H1 (cell line): ENCODE data around the gene PAQR4. TPM values are rescaled to one million over a fixed set of nuclear protein-coding genes. Genes with fewer than 3 reads are reported as not detected.

Experiments
- CTCF ChIA-PET: fragments of 300-600 bp; sonication (Branson Sonifier 250); formaldehyde crosslinking; loops from one replicate; lab custom pipeline; 2021; ENCODE audit not compliant: partially characterized antibody; lab: Charles Lee
- POLR2A ChIA-PET: fragments of 300-600 bp; sonication (Branson Sonifier 250); formaldehyde crosslinking; loops from one replicate; lab custom pipeline; 2021; ENCODE audit warnings: inconsistent platforms; ENCODE audit not compliant: partially characterized antibody; lab: Charles Lee
- DNase-seq, 2 experiments: peaks; one replicate each; pipeline versions ENCODE4 v3.0.0 to v3.0.0-alpha.2; 2010 to 2022; ENCODE audit warnings: low spot score in 2 of 2, low read depth in 1 of 2, mixed read lengths in 1 of 2
- FAIRE-seq: peaks from 2 replicates; lab custom pipeline; 2011; peaks lifted over from hg19 to GRCh38; lab: Jason Lieb, UNC
- H2AFZ ChIP-seq: 2 replicates; pipeline ENCODE4 v1.8.1; 2012; ENCODE audit warnings: low read length, inconsistent platforms
- H2AK5ac ChIP-seq: 2 replicates; pipeline ENCODE4 v1.6.1; 2013; ENCODE audit warnings: low read depth, low read length
- H2BK120ac ChIP-seq: replicated peaks from 2 replicates; pipeline ENCODE3; 2013; ENCODE audit warnings: low read depth, low read length, inconsistent platforms
- H2BK12ac ChIP-seq: 2 replicates; pipeline ENCODE4 v1.6.1; 2013; ENCODE audit warnings: low read depth, low read length
- H2BK15ac ChIP-seq: 2 replicates; pipeline ENCODE4 v1.6.1; 2013; ENCODE audit warnings: low read length
- H2BK20ac ChIP-seq: 2 replicates; pipeline ENCODE4 v1.6.1; 2013; ENCODE audit warnings: low read length
- H2BK5ac ChIP-seq: 2 replicates; pipeline ENCODE4 v1.6.1; 2013; ENCODE audit warnings: low read depth, low read length
- H3K14ac ChIP-seq: 2 replicates; pipeline ENCODE4 v1.6.1; 2013; ENCODE audit warnings: inconsistent platforms; ENCODE audit not compliant: insufficient read length
- H3K18ac ChIP-seq: 2 replicates; pipeline ENCODE4 v1.6.1; 2013; ENCODE audit warnings: low read length; ENCODE audit errors: extremely low read depth
- H3K23ac ChIP-seq: 2 replicates; pipeline ENCODE4 v1.6.1; 2013; ENCODE audit warnings: inconsistent platforms; ENCODE audit not compliant: insufficient read length
- H3K23me2 ChIP-seq: 2 replicates; pipeline ENCODE4 v1.6.1; 2013; ENCODE audit warnings: low read depth, low read length
- H3K27ac ChIP-seq: 2 replicates; pipeline ENCODE4 v1.6.1; 2011; ENCODE audit warnings: low read depth, low read length, inconsistent platforms
- H3K27me3 ChIP-seq, 4 experiments: replicated peaks in 1 of 4; 1 replicate in 1 of 4; 2 replicates in 3 of 4; pipeline versions ENCODE4 v1.6.1 to v1.8.1; 2011 to 2013; ENCODE audit warnings: low read length in 3 of 4, mild to moderate bottlenecking in 3 of 4, inconsistent platforms in 2 of 4, mixed read lengths in 2 of 4, moderate library complexity in 1 of 4; ENCODE audit not compliant: control insufficient read depth in 3 of 4, insufficient read depth in 3 of 4; ENCODE audit errors: extremely low read depth in 1 of 4
- H3K36me3 ChIP-seq, 4 experiments: 2 replicates each; pipeline versions ENCODE4 v1.6.1 to v1.8.1; 2011 to 2013; ENCODE audit warnings: mild to moderate bottlenecking in 4 of 4, low read length in 3 of 4, moderate library complexity in 2 of 4, control low read depth in 1 of 4, inconsistent platforms in 1 of 4; ENCODE audit not compliant: insufficient read depth in 4 of 4, control insufficient read depth in 2 of 4
- H3K4ac ChIP-seq: replicated peaks from 2 replicates; pipeline ENCODE3; 2013; ENCODE audit warnings: low read length, low read depth, mixed read lengths, inconsistent platforms; ENCODE audit not compliant: insufficient read length
- H3K4me1 ChIP-seq, 4 experiments: replicated peaks in 1 of 4; 1 replicate in 1 of 4; 2 replicates in 3 of 4; pipeline versions ENCODE4 v1.6.1 to v1.8.1; 2011 to 2013; ENCODE audit warnings: low read length in 3 of 4, inconsistent platforms in 2 of 4, mixed read lengths in 1 of 4; ENCODE audit not compliant: insufficient read depth in 4 of 4, control insufficient read depth in 3 of 4
- H3K4me2 ChIP-seq, 2 experiments: 2 replicates each; pipeline versions ENCODE4 v1.6.1 to v1.8.1; 2011 to 2013; ENCODE audit warnings: low read depth in 2 of 2, low read length in 2 of 2, control low read depth in 1 of 2, inconsistent platforms in 1 of 2, mild to moderate bottlenecking in 1 of 2; ENCODE audit not compliant: insufficient read depth in 1 of 2
- H3K4me3 ChIP-seq, 4 experiments: fragments of 200-600, 300-600 bp in 1 of 4; sonication (generic), shearing (Covaris generic), sonication (Bioruptor Twin) in 1 of 4; 2 replicates each; pipeline versions ENCODE4 v1.5.1 to v1.8.1; 2011 to 2016; ENCODE audit warnings: low read length in 4 of 4, low read depth in 3 of 4, control low read depth in 2 of 4, inconsistent platforms in 2 of 4, mild to moderate bottlenecking in 2 of 4, mixed read lengths in 1 of 4, moderate library complexity in 1 of 4; ENCODE audit not compliant: insufficient read depth in 2 of 4; ENCODE audit errors: extremely low read depth in 1 of 4
- H3K56ac ChIP-seq: replicated peaks from 2 replicates; pipeline ENCODE3; 2013; ENCODE audit warnings: low read depth, mild to moderate bottlenecking, mixed read lengths, low read length, inconsistent platforms; ENCODE audit not compliant: insufficient read length
- H3K79me1 ChIP-seq: 2 replicates; pipeline ENCODE4 v1.6.1; 2013; ENCODE audit warnings: low read depth, low read length, control low read depth
- H3K79me2 ChIP-seq, 2 experiments: 2 replicates each; pipeline versions ENCODE4 v1.6.1 to v1.8.1; 2012 to 2013; ENCODE audit warnings: low read length in 2 of 2, mild to moderate bottlenecking in 2 of 2, inconsistent platforms in 1 of 2; ENCODE audit not compliant: insufficient read depth in 2 of 2, control insufficient read depth in 1 of 2
- H3K9ac ChIP-seq, 4 experiments: replicated peaks in 1 of 4; 1 replicate in 1 of 4; 2 replicates in 3 of 4; pipeline versions ENCODE4 v1.6.1 to v1.8.1; 2011 to 2013; ENCODE audit warnings: low read depth in 3 of 4, low read length in 3 of 4, control low read depth in 2 of 4, mild to moderate bottlenecking in 2 of 4, moderate library complexity in 2 of 4, inconsistent platforms in 1 of 4; ENCODE audit errors: extremely low read depth in 1 of 4
- H3K9me3 ChIP-seq, 2 experiments: 2 replicates each; pipeline versions ENCODE4 v1.6.1 to v1.8.1; 2012 to 2013; ENCODE audit warnings: mild to moderate bottlenecking in 2 of 2, moderate library complexity in 2 of 2, control low read depth in 1 of 2, inconsistent platforms in 1 of 2, low read depth in 1 of 2, low read length in 1 of 2, mixed read lengths in 1 of 2; ENCODE audit not compliant: insufficient read depth in 2 of 2
- H4K20me1 ChIP-seq, 2 experiments: replicated peaks in 1 of 2; 2 replicates each; pipeline versions ENCODE3 to v1.8.1; 2011 to 2013; ENCODE audit warnings: inconsistent platforms in 2 of 2, low read length in 2 of 2, mild to moderate bottlenecking in 1 of 2; ENCODE audit not compliant: insufficient read depth in 2 of 2, control insufficient read depth in 1 of 2
- H4K5ac ChIP-seq: 2 replicates; pipeline ENCODE4 v1.6.1; 2013; ENCODE audit warnings: low read length, low read depth, mixed read lengths, inconsistent platforms; ENCODE audit not compliant: insufficient read length
- H4K8ac ChIP-seq: 2 replicates; pipeline ENCODE4 v1.8.0; 2013; ENCODE audit warnings: mild to moderate bottlenecking, moderate library complexity, low read length, inconsistent platforms; ENCODE audit not compliant: insufficient read depth; ENCODE audit errors: extremely low read depth
- H4K91ac ChIP-seq: replicated peaks from 2 replicates; pipeline ENCODE3; 2013; ENCODE audit warnings: low read length, mixed read lengths, inconsistent platforms; ENCODE audit not compliant: insufficient read length
- CTCF ChIP-seq, 3 experiments: IDR thresholded peaks; 1 replicate in 2 of 3; 2 replicates in 1 of 3; pipeline versions ENCODE4 v1.5.1 to v1.6.1; 2011; ENCODE audit warnings: low read length in 3 of 3, mild to moderate bottlenecking in 3 of 3, inconsistent platforms in 2 of 3, low read depth in 1 of 3, moderate library complexity in 1 of 3; ENCODE audit not compliant: insufficient read depth in 1 of 3; ENCODE audit errors: control extremely low read depth in 1 of 3
- RBBP5 ChIP-seq: IDR thresholded peaks from 2 replicates; pipeline ENCODE4 v1.7.1; 2012; ENCODE audit warnings: low read depth, mild to moderate bottlenecking, inconsistent platforms, low read length, moderate library complexity, borderline replicate concordance
- SIN3A ChIP-seq, 2 experiments: IDR thresholded peaks in 1 of 2; conservative IDR thresholded peaks in 1 of 2; 2 replicates each; pipeline ENCODE4 v1.6.1; 2011 to 2012; ENCODE audit warnings: low read length in 2 of 2, improper control_type of control experiment in 1 of 2, low read depth in 1 of 2, mild to moderate bottlenecking in 1 of 2
- TAF1 ChIP-seq: IDR thresholded peaks from 2 replicates; pipeline ENCODE4 v1.6.1; 2011; ENCODE audit warnings: mild to moderate bottlenecking, low read depth, low read length
- TBP ChIP-seq: IDR thresholded peaks from 2 replicates; pipeline ENCODE4 v1.6.1; 2011; ENCODE audit warnings: low read depth, low read length, improper control_type of control experiment
- WGBS, 2 experiments: shearing (Covaris generic) in 1 of 2; methylation state at CpG; one replicate each; pipeline versions ENCODE4 v1.1.6 to v1.1.7; 2013 to 2015; ENCODE audit warnings: low lambda C conversion rate in 2 of 2, mixed read lengths in 2 of 2, inconsistent platforms in 1 of 2, low coverage in 1 of 2, missing lambda C conversion rate in 1 of 2; ENCODE audit not compliant: insufficient replicate concordance in 2 of 2, insufficient coverage in 1 of 2, insufficient read length in 1 of 2; ENCODE audit errors: extremely low coverage in 1 of 2, missing lambda C conversion rate in 1 of 2; 5-methylcytosine and 5-hydroxymethylcytosine counted together
- polyA plus RNA-seq, 7 experiments: library from polyadenylated mRNA; depleted of rRNA in 3 of 7; stranded (reverse) in 5 of 7; unstranded in 2 of 7; fragments of >200 nt in 5 of 7; fragments of 200-250 nt in 2 of 7; gene quantifications; 1 replicate in 5 of 7; 2 replicates in 1 of 7; 4 replicates in 1 of 7; pipeline versions ENCODE4 v1.2.1 to v1.2.3, GENCODE V29; 2011 to 2013; ENCODE audit warnings: missing spikeins in 2 of 7, mixed read lengths in 2 of 7
- total RNA-seq: library from RNA; stranded (reverse); fragmentation: NEBNext Ultra II Directional; extraction: Animal tissue kit (Norgen Biotek cat#: 25700); gene quantifications from 2 replicates; pipeline ENCODE4 v1.2.1, GENCODE V29; 2021

The PAQR4 gene
- total and polyA plus RNA-seq, 2 of the 8 experiments (the other 6 are each of a cell fraction or from before 2014, with no cell fraction given) = 28.2 to 34.6 TPM

- Histone ChIP-seq H3K23ac (no peak within 1 kb of the TSS), H3K4me3 (peak within 1 kb of the TSS; percentile 32 to 58 (median 46)), H2AFZ (no peak within 1 kb of the TSS), H3K27me3 (no peaks in the 10 kb centered on the region; a peak in 1 of 7 replicates), H3K4me2 (peak within 1 kb of the TSS; percentile 80), H3K27ac (no peak within 1 kb of the TSS), H4K8ac (peak within 1 kb of the TSS; percentile 58), H4K20me1 (peaks cover 16 to 32% of the 10 kb centered on the region in 2 experiments), H3K18ac (peak within 1 kb of the TSS; percentile 98), H3K14ac (no peak within 1 kb of the TSS), H3K9ac (peak within 1 kb of the TSS in 1 of 4 experiments; percentile 9; a peak in 2 of 7 replicates), H4K5ac (no peak within 1 kb of the TSS), H3K4ac (peak within 1 kb of the TSS; percentile 94), H2BK20ac (peak within 1 kb of the TSS; percentile 92), H3K23me2 (peaks cover 30% of the 10 kb centered on the region), H4K91ac (peak within 1 kb of the TSS; percentile 93), H2BK12ac (peak within 1 kb of the TSS; percentile 98), H3K79me2 (peaks cover 11 to 28% of the 10 kb centered on the region in 2 experiments), H3K9me3 (no peaks in the 10 kb centered on the region), H2BK15ac (peak within 1 kb of the TSS; percentile 98), H2BK5ac (peak within 1 kb of the TSS; percentile 77), H2AK5ac (peak within 1 kb of the TSS; percentile 92; the same call in 1 of the 2 replicates), H3K56ac (no peak within 1 kb of the TSS), H3K4me1 (peaks cover 14 to 63% (median 50%) of the 10 kb centered on the region in 4 experiments), H3K36me3 (peaks cover 6 to 20% (median 12%) of the 10 kb centered on the region in 4 experiments; a peak in 7 of 8 replicates), H3K79me1 (peaks cover 11% of the 10 kb centered on the region; the same call in 1 of the 2 replicates), H2BK120ac (peak within 1 kb of the TSS; percentile 87)
- no peak for FAIRE-seq
- TF ChIP-seq TBP = peak; percentile 47; the same call in 1 of the 2 replicates
- no peak for TF ChIP-seq CTCF (IDR thresholded peaks at IDR 0.05; ENCODE audit: control extremely low read depth in 1 of 3, insufficient read depth in 1 of 3, low read depth in 1 of 3, low read length in 3 of 3)
- no peak for TF ChIP-seq RBBP5
- 0 out of 4 replicates have a peak, but pooled peaks of 1 of the 2 experiments have one; percentile 62 for TF ChIP-seq SIN3A (conservative IDR thresholded peaks at IDR 0.05 in 1 of 2, IDR thresholded peaks at IDR 0.05 in 1 of 2; ENCODE audit: low read depth in 1 of 2, low read length in 2 of 2)
- TF ChIP-seq TAF1 = peak; percentile 19; the same call in 1 of the 2 replicates
- DNase-seq = peak in 1 of 2 experiments; percentile 82
- WGBS, 2 experiments = 21% methylated on average over 24 of the region's 27 CpGs; no CpG with 5 or more reads in 1 of the 2 experiments
- POLR2A ChIA-PET = interaction anchor here (0.7 to 35.7 kb wide), 18 partner anchors 4 to 122 kb away, joined by 3 to 1808 read pairs (median 4); partner anchors contain the start of genes BICDL2, CLDN6, CLDN9 and HCFC1R1
- CTCF ChIA-PET = interaction anchor here (1.0 to 17.3 kb wide), 5 partner anchors 9 to 137 kb away, joined by 3 to 639 read pairs (median 9); partner anchors contain the start of genes BICDL2, CLDN6, HCFC1R1 and THOC6
These were observed 43.8 kb downstream of the PAQR4 start, which contains the start of gene CLDN9 for GRCh38 chr16:3012828-3013420. TSS of gene CLDN9 (plus strand) at chr16:3012923. CDS start at chr16:3013363, 440 bp downstream.
